Glutamatergic neuron (in vitro differentiated cells): ENCODE results near the gene VPS13D. TPM values are rescaled to one million over a fixed set of nuclear protein-coding genes. Genes with fewer than 3 reads are reported as not detected.

Source experiments
- DNase-seq: peaks from one replicate; pipeline ENCODE4 v3.0.0; 2022
- H3K27ac Mint-ChIP-seq: one replicate; pipeline ENCODE4 v1.8.0; 2020; ENCODE audit warnings: mild to moderate bottlenecking, mixed read lengths, inconsistent platforms; ENCODE audit not compliant: unreplicated experiment
- H3K27me3 Mint-ChIP-seq: one replicate; pipeline ENCODE4 v1.8.0; 2020; ENCODE audit warnings: mild to moderate bottlenecking, moderate library complexity, mixed read lengths, inconsistent platforms; ENCODE audit not compliant: unreplicated experiment
- H3K36me3 Mint-ChIP-seq: one replicate; pipeline ENCODE4 v1.8.0; 2020; ENCODE audit warnings: mild to moderate bottlenecking, mixed read lengths, inconsistent platforms; ENCODE audit not compliant: unreplicated experiment
- H3K4me1 Mint-ChIP-seq: one replicate; pipeline ENCODE4 v1.8.0; 2020; ENCODE audit warnings: mild to moderate bottlenecking, low read depth, mixed read lengths, inconsistent platforms; ENCODE audit not compliant: unreplicated experiment
- H3K4me3 Mint-ChIP-seq: one replicate; pipeline ENCODE4 v1.8.0; 2020; ENCODE audit warnings: mild to moderate bottlenecking, mixed read lengths, inconsistent platforms; ENCODE audit not compliant: unreplicated experiment
- H3K9me3 Mint-ChIP-seq: one replicate; pipeline ENCODE4 v1.8.0; 2020; ENCODE audit warnings: mild to moderate bottlenecking, moderate library complexity, mixed read lengths, inconsistent platforms; ENCODE audit not compliant: unreplicated experiment
- CTCF ChIP-seq: fragments of 200-600 bp; sonication (generic); IDR thresholded peaks from one replicate; pipeline ENCODE4 v1.5.0; 2021; ENCODE audit not compliant: partially characterized antibody, unreplicated experiment
- total RNA-seq: library from RNA; stranded (reverse); fragmentation: NEBNext Ultra II Directional; extraction: Animal tissue kit (Norgen Biotek cat#: 25700); gene quantifications from one replicate; pipeline ENCODE4 v1.2.1, GENCODE V29; 2021; ENCODE audit not compliant: unreplicated experiment

VPS13D gene
- total RNA-seq, 1 donor from 2014 or later: 32.8 TPM

GRCh38 chr1:12496154-12496961 lies 266.5 kb downstream of the VPS13D start:
- no peak for DNase-seq

DNA sequence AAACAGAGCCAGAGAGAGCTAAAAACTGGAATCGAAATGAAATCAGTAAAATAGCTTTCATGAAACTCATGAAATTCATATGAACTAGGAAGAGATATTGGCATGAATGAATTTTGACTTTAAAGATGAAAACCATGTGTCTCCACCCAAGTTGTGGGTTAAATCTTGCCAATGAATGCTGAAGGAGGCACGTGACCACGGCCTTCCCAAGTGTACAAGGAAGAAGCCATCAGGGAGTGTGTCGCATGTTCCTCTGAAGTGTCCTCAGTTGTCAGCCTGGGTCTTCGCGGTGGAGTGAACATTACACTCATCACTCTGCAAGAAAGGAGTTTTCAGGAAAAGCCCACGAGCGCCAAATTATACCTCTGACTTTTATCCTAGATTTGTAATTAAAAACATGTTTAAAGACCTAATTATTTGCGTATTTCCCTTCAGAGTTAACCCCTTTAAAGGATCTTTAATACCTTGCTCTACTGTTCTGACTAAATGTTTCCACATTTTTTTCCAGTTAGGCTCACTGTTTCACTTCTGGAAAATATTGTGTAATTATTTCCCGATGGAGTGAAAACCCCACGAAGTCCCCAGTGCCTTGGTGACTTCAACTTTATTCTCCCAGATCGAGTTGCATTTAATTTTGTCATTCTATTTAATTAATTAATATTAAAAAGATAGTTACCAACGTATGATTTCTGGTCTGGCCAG lies 269.9 kb downstream of the VPS13D start:
- H3K4me3 Mint-ChIP-seq: no peak overlapping the region
- TF ChIP-seq CTCF: no peak
- H3K9me3 Mint-ChIP-seq: no peaks in the 10 kb centered on the region
- no peak for DNase-seq
- H3K36me3 Mint-ChIP-seq: no peaks in the 10 kb centered on the region
- no peaks in the 10 kb centered on the region for H3K4me1 Mint-ChIP-seq
- no peaks in the 10 kb centered on the region for H3K27me3 Mint-ChIP-seq
- H3K27ac Mint-ChIP-seq: no peak overlapping the region

More at GRCh38 chr1:12496154-12496961, 266.5 kb downstream of the VPS13D start:
- Mint-ChIP-seq H3K27ac (no peak overlapping the region), H3K27me3 (no peaks in the 10 kb centered on the region), H3K9me3 (peaks cover 2% of the 10 kb centered on the region), H3K4me3 (no peak overlapping the region), H3K36me3 (no peaks in the 10 kb centered on the region), H3K4me1 (no peaks in the 10 kb centered on the region)
- no peak for TF ChIP-seq CTCF

- no peaks in the 10 kb centered on the region for H3K4me1 Mint-ChIP-seq
- no peak for TF ChIP-seq CTCF
These were observed 271.8 kb downstream of the VPS13D start for GRCh38 chr1:12501661-12502060.

DNA sequence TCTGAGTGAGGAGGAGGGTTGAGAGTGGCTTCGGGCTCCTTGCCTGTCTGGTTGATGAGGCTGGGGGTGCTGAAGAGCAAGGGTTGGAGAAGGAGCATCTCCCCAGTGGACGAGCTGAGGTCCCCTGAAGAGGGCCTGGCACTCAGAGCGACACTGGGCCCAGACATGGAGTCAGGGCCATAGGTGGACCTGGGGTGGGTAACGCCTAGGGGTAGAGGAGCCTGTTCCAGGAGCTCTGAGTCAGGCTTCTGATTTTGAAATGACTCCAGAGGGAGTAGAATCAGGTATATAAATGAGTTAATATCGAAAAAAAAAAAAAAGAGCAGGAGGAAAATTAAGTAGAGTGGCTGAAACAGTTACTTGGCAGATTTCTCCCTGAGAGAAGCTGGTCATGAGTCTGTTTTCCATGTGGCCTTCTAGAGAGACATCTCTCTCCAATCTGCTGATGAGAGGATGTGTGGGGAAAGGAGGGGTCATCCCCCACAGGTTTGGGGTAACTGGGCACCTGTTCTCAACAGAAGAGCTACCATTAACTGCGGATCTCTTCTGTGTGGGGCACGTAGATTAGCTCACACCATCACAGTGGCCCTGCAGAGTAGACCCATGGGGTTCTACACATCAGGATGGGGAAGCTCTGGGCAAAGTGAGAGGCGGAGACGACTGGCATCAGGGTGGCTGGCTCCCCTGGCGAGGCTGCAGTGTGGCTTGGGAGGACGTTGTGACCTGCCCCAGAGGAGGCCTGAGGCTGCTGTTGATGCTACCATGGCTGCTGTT lies 272.7 kb downstream of the VPS13D start:
- peaks cover 2% of the 10 kb centered on the region for H3K9me3 Mint-ChIP-seq

More at GRCh38 chr1:12501661-12502060, 271.8 kb downstream of the VPS13D start:
- Mint-ChIP-seq H3K4me3 (no peak overlapping the region), H3K36me3 (no peaks in the 10 kb centered on the region), H3K27me3 (peaks cover 2% of the 10 kb centered on the region), H3K27ac (no peak overlapping the region), H3K9me3 (peaks cover 2% of the 10 kb centered on the region)
- DNase-seq: no peak

More for the DNA sequence above, 272.7 kb downstream of the VPS13D start:
- no peak for TF ChIP-seq CTCF
- no peaks in the 10 kb centered on the region for H3K4me1 Mint-ChIP-seq
- no peaks in the 10 kb centered on the region for H3K36me3 Mint-ChIP-seq
- H3K27ac Mint-ChIP-seq: no peak overlapping the region
- no peak overlapping the region for H3K4me3 Mint-ChIP-seq
- no peak for DNase-seq
- peaks cover 2% of the 10 kb centered on the region for H3K27me3 Mint-ChIP-seq
